Osteoblast (primary cell): ENCODE data around the gene PIP5K1B. TPM values are rescaled to one million over a fixed set of nuclear protein-coding genes. Genes with fewer than 3 reads are reported as not detected.

Experiments used
- DNase-seq: peaks from one replicate; pipeline ENCODE4 v3.0.0; 2011; ENCODE audit warnings: low spot score, mixed read lengths; ENCODE audit not compliant: insufficient read length; ENCODE audit errors: missing footprints
- H2AFZ ChIP-seq: 2 replicates; pipeline ENCODE4 v1.6.0; 2011; ENCODE audit warnings: mild to moderate bottlenecking, low read length
- H3K27ac ChIP-seq: 2 replicates; pipeline ENCODE4 v1.5.1; 2011; ENCODE audit warnings: mild to moderate bottlenecking, low read depth, low read length, moderate library complexity
- H3K27me3 ChIP-seq: 2 replicates; pipeline ENCODE4 v1.6.0; 2012; ENCODE audit warnings: mild to moderate bottlenecking, control low read depth, inconsistent platforms, low read length, moderate library complexity; ENCODE audit not compliant: insufficient read depth
- H3K36me3 ChIP-seq: 2 replicates; pipeline ENCODE4 v1.5.1; 2011; ENCODE audit warnings: mild to moderate bottlenecking, low read length, control low read depth, moderate library complexity; ENCODE audit not compliant: insufficient read depth
- H3K4me1 ChIP-seq: 2 replicates; pipeline ENCODE4 v1.5.1; 2011; ENCODE audit warnings: mild to moderate bottlenecking, low read length, control low read depth, moderate library complexity; ENCODE audit not compliant: insufficient read depth
- H3K4me2 ChIP-seq: 2 replicates; pipeline ENCODE4 v1.6.0; 2011; ENCODE audit warnings: mild to moderate bottlenecking, low read length; ENCODE audit not compliant: insufficient read depth
- H3K4me3 ChIP-seq: fragments of 200-600 bp; sonication (generic); 3 replicates; pipeline ENCODE4 v1.5.1; 2012; ENCODE audit warnings: mild to moderate bottlenecking, low read length, inconsistent platforms; ENCODE audit not compliant: insufficient read depth
- H3K79me2 ChIP-seq: 2 replicates; pipeline ENCODE4 v1.6.0; 2012; ENCODE audit warnings: mild to moderate bottlenecking, low read length, control low read depth, inconsistent platforms; ENCODE audit not compliant: insufficient read depth
- H3K9me3 ChIP-seq: 2 replicates; pipeline ENCODE4 v1.5.1; 2011; ENCODE audit warnings: low read depth, low read length, control low read depth
- H4K20me1 ChIP-seq: 2 replicates; pipeline ENCODE4 v1.6.0; 2012; ENCODE audit warnings: mild to moderate bottlenecking, low read length, control low read depth; ENCODE audit not compliant: insufficient read depth
- total RNA-seq: library from RNA; depleted of rRNA; stranded (reverse); fragments of >200 nt; gene quantifications from 2 replicates; pipeline ENCODE4 v1.2.3, GENCODE V29; 2012
- TF ChIP-seq, protein P1 (sequence below): IDR thresholded peaks from 2 replicates; pipeline ENCODE4 v1.5.1; 2011; ENCODE audit warnings: mild to moderate bottlenecking, low read depth, low read length, moderate library complexity; ENCODE audit errors: extremely low read depth

PIP5K1B gene
- total RNA-seq, 1 donor = not detected

DNA sequence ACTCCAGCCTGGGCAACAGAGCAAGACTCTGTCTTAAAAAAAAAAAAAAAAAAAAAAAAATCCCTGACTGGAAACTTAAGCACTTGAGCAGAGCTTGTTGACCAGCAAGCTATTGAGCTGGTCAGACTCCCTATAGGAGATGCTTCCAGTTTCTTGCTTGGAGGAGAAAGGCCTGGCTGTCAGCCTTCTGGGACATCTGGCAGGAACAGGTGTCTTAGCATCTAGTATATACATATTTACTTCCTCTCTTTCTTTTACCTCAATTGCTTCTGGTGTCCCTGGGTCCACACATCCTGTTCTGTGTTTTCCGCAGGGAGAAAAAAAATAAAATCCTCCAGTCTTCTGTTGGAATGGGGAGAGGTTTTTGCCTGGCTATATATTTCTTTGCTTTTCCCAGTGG, 248.7 kb downstream of the PIP5K1B start:
- H3K9me3 ChIP-seq = no peaks in the 10 kb centered on the region
- no peaks in the 10 kb centered on the region for H3K79me2 ChIP-seq
- no peaks in the 10 kb centered on the region for H3K27me3 ChIP-seq
- H3K27ac ChIP-seq = no peak overlapping the region
- H4K20me1 ChIP-seq = no peaks in the 10 kb centered on the region
- H2AFZ ChIP-seq = no peak overlapping the region
- H3K36me3 ChIP-seq = no peaks in the 10 kb centered on the region
- TF ChIP-seq, protein P1, sequence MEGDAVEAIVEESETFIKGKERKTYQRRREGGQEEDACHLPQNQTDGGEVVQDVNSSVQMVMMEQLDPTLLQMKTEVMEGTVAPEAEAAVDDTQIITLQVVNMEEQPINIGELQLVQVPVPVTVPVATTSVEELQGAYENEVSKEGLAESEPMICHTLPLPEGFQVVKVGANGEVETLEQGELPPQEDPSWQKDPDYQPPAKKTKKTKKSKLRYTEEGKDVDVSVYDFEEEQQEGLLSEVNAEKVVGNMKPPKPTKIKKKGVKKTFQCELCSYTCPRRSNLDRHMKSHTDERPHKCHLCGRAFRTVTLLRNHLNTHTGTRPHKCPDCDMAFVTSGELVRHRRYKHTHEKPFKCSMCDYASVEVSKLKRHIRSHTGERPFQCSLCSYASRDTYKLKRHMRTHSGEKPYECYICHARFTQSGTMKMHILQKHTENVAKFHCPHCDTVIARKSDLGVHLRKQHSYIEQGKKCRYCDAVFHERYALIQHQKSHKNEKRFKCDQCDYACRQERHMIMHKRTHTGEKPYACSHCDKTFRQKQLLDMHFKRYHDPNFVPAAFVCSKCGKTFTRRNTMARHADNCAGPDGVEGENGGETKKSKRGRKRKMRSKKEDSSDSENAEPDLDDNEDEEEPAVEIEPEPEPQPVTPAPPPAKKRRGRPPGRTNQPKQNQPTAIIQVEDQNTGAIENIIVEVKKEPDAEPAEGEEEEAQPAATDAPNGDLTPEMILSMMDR = no peak
- no peak overlapping the region for H3K4me3 ChIP-seq
- DNase-seq = no peak
- H3K4me1 ChIP-seq = no peaks in the 10 kb centered on the region
- no peak overlapping the region for H3K4me2 ChIP-seq

DNA sequence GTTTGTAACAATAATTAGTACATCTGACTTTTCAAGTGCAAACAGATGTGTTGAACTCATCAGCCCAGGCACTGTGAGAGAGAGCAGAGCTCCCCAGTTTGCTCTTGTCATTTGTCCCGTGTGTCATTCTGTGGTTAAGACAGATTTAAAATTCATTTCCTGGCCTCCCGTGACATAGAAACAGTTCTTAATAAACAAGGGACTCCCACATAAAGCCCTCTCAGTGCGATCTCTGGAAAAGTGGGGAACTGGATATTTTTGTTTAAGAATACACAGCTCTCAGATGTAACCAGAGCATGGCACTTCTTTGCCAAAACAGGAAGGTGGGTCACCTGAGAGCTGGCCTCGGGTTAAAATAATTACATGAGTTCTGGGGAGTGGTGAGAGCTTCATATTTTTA, 250.3 kb downstream of the PIP5K1B start:
- DNase-seq = no peak
- no peaks in the 10 kb centered on the region for H3K4me1 ChIP-seq
- H3K27me3 ChIP-seq = no peaks in the 10 kb centered on the region
- H3K4me2 ChIP-seq = no peak overlapping the region
- TF ChIP-seq, protein P1 = no peak
- no peak overlapping the region for H3K27ac ChIP-seq
- no peaks in the 10 kb centered on the region for H3K9me3 ChIP-seq
- no peaks in the 10 kb centered on the region for H3K79me2 ChIP-seq
- no peaks in the 10 kb centered on the region for H3K36me3 ChIP-seq
- no peak overlapping the region for H2AFZ ChIP-seq
- H4K20me1 ChIP-seq = no peaks in the 10 kb centered on the region
- H3K4me3 ChIP-seq = no peak overlapping the region

DNA sequence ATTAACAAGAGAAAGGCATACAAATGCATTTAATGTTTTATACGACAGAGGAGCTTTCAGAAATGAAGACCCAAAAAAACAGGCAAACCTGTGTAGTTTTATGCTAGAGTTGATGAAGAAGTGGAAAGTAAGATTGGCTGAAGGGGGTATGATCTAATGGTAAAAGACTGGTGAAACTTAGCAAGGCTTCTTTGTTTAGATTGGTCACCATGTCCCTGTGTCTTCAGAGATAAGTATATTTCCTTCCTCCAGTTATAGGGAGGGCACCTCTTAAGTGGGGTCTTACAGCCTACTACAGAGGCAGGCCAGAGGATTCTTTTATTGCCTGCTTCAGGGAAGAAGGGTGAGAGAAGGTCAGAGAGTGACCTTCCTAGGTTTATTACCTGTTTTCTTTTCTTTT, 252.4 kb downstream of the PIP5K1B start:
- Histone ChIP-seq H2AFZ (no peak overlapping the region), H3K27me3 (peaks cover 5% of the 10 kb centered on the region), H3K36me3 (no peaks in the 10 kb centered on the region), H3K4me1 (no peaks in the 10 kb centered on the region), H3K79me2 (no peaks in the 10 kb centered on the region), H3K9me3 (no peaks in the 10 kb centered on the region), H3K4me2 (no peak overlapping the region), H3K4me3 (no peak overlapping the region), H3K27ac (no peak overlapping the region), H4K20me1 (no peaks in the 10 kb centered on the region)
- no peak for DNase-seq
- TF ChIP-seq, protein P1 = no peak

GRCh38 chr9:68961587-68961986, 256.5 kb downstream of the PIP5K1B start:
- peaks cover 7% of the 10 kb centered on the region for H3K27me3 ChIP-seq
- TF ChIP-seq, protein P1 = no peak

More at GRCh38 chr9:68961587-68961986, 256.5 kb downstream of the PIP5K1B start:
- Histone ChIP-seq H3K36me3 (no peaks in the 10 kb centered on the region), H3K9me3 (no peaks in the 10 kb centered on the region), H2AFZ (no peak overlapping the region), H3K4me2 (no peak overlapping the region), H3K79me2 (no peaks in the 10 kb centered on the region), H3K4me1 (no peaks in the 10 kb centered on the region), H3K4me3 (no peak overlapping the region), H3K27ac (no peak overlapping the region), H4K20me1 (no peaks in the 10 kb centered on the region)
- DNase-seq = no peak
